GM21423 (cell line): ENCODE data around the gene INVS.
"Not testable (repeated sequence)": the region's sequence is repeated elsewhere in the genome, so short reads cannot be mapped to it uniquely, and the experiment has no call there.

Experiments
- ATAC-seq: cut with Tn5 transposase; IDR thresholded peaks from one replicate; pipeline ENCODE4 v1.9.1; 2021; ENCODE audit warnings: mild to moderate bottlenecking, moderate library complexity; ENCODE audit not compliant: unreplicated experiment

Gene INVS

DNA sequence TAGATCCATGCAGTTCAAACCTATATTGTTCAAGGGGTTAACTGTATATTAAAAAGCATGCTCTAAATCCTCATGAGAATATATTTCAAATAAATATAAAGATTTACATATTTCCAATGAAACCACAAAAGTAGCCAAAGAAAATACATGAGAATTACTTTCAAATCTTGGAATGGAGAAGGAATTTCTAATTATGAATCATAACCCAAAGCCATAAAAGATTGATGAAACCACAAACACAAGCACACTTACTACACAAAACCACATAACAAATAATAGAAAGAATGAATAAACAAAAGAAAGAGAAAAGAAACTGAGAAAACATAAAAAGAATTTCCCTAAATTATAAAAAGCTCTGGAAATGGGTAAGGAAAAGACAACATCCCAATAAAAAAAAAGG is 16.3 kb upstream of the INVS start:
- no peak for ATAC-seq

GRCh38 chr9:100083448-100084127 is 15.5 kb upstream of the INVS start:
- ATAC-seq, result peak; percentile 36

- ATAC-seq, result peak; percentile 40
Observed at GRCh38 chr9:100084128-100084453, 15.0 kb upstream of the INVS start.

- peak; percentile 83 for ATAC-seq
Observed at GRCh38 chr9:100084734-100085133, 14.3 kb upstream of the INVS start.

DNA sequence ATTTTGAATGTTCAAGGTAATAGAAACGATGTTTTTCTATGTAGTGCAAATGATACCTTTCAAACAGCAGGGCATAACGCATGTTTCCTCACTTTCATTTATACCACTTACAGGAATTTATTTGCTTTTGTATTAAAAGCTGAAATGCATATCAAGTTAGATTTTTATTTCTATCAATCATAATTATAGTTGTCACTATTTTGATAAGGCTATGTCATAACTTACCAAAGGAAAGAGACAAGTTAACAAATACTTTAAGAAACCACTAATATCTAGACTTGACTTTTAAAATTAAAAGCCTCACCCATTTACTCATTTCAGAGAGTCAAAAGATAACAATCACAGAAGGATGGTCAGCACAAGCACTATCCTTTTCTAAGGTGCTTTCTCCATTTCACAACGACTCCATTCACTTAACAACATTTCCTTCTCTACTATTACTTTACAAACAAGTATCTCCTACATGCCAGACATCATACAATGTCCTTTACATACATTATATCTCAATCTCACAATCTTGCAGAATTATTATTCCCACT is 12.9 kb upstream of the INVS start:
- ATAC-seq, result no peak

DNA sequence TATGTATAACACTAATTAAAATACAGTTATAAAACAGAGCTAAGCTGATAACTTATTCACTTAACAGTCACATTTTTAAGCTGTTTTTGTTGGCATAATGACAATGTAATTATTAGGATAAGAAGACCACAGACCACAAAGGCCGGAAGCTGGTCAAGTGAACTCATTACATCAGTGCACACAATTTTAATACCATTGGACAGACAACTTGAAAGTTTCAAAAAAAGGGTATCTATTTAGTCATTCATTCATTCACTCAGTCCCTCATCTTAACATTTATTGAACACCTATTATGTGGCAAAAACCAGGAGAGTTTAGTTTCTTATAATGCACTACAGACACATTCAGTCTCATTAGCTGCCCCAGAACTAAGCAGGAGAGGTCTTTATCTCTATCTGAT is 11.8 kb upstream of the INVS start:
- ATAC-seq, result no peak

- ATAC-seq, result no peak
Observed at GRCh38 chr9:100088202-100088601, 10.8 kb upstream of the INVS start.

GRCh38 chr9:100090880-100091279 is 8.2 kb upstream of the INVS start:
- no peak for ATAC-seq

DNA sequence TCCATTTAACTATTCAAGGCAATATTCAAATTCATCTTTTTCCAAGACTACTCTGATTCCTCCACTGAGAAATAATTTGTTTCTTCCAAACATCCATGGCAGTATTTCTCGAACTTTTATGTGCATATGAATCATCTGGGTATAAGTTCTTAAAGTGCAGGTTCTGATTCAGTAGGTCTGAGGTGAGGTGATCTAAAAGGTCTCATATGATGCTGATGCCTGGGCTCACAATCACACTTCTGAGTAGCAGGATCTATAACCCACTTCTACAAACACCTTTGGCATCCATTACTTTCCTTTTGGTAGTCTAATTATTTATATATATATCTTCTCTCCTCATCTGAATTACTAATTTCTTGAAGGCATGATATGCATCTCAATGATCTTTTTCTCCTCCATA is 7.4 kb upstream of the INVS start:
- ATAC-seq, result no peak

- ATAC-seq, result no peak
Observed at GRCh38 chr9:100092066-100092465, 7.0 kb upstream of the INVS start.

GRCh38 chr9:100094411-100094810 is 4.6 kb upstream of the INVS start:
- not testable (repeated sequence) for ATAC-seq

GRCh38 chr9:100096378-100096916 is 2.6 kb upstream of the INVS start:
- no peak for ATAC-seq

- ATAC-seq, result peak; percentile 6
Observed at GRCh38 chr9:100098046-100098886, 777 bp upstream of the INVS start.

GRCh38 chr9:100099722-100100042 is 639 bp downstream of the INVS start:
- no peak for ATAC-seq

DNA sequence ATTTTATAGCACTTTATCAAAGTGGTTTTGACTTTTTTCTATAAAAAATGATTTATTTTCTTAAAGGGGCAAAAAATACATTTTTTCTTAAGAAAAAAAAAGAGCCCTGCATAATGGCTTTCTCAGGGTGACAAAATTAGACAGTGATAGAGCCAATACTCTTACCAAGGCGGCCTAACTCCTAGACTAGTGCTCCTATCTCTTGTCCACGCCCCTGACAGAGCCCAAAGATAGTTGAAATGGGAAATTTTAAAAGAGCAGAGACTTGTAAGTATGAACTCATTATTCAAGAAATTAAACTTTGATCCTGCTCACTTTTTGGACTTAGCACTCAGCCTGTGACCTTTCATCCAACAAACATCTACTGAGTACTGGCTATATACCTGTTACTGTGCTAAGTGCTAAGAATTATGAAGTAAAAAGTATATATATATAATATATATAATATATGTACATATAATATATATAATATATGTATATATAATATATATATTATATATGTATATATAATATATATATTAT is 1.2 kb downstream of the INVS start:
- no peak for ATAC-seq

- ATAC-seq, result no peak
Observed at GRCh38 chr9:100101608-100102007, 2.6 kb downstream of the INVS start.

- ATAC-seq, result no peak
Observed at GRCh38 chr9:100104314-100104713, 5.3 kb downstream of the INVS start.

DNA sequence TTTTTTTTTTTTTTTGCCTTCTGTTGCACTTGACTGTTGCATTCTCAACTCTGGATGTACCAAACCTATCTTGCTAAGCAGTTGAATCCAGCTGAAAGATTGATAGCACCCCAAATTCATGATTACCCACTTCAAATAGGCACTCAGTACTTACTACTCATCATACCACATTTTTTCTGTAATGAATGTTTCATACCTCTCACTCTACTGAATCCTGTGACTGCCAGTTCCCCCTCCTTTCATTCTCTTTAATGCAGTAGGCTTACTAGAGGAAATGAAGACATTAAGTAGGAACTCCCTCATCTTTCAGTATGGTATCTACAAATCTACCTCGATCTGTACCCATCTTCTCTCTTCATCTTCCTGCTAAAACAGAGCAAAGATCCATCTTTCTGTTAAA is 6.8 kb downstream of the INVS start:
- no peak for ATAC-seq

DNA sequence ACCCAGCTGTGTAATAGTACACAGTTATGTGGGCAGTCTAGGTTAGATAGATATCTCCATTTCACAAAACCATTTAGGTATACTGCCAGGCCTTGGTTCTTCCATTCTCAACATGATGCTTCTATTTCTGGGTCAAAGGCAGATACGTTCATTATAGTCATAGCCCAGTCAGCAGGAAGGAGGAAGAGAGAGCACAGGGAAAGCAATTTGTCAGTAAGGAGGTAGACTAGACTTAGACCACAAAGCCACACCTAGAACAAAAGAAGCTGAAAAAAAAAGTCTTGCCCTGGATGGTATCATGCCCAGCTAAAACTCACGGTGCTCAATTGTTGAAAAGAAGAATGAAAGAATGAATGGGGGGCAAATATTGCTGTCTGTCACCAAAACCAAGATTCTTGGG is 7.6 kb downstream of the INVS start:
- ATAC-seq, result no peak

DNA sequence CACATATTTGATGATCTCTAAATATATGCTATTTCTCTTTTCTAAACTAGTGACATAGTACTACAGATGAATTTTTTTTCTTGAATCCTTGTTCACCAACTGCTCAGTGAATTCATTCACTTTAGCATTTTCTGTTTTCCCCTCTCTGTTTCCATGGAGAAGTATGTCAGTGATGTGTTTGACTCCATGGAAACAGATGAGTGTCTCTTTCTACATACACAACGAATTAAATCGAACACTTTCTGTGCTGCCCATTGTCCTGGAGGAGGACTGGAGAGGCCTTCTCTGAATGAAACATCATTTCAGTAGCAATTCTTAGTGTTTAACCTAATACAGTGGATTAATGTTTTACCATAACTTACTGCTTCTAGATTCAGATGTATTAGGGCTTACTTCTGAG is 9.5 kb downstream of the INVS start:
- ATAC-seq, result no peak

- ATAC-seq, result no peak
Observed at GRCh38 chr9:100111235-100111634, 12.2 kb downstream of the INVS start.
